ENCODE data around the gene SCARF2.

Gene SCARF2

GRCh38 chr22:20450551-20450906 is 12.9 kb upstream of the SCARF2 start:
- TF ChIP-seq CTCF (conservative IDR thresholded peaks at IDR 0.05; ENCODE audit: low read depth, low read length), result no peak
- DNase-seq (ENCODE audit: low read depth), result no peak
- H3K4me3 ChIP-seq (ENCODE audit: low read depth, low read length), result no peak overlapping the region

GRCh38 chr22:20449819-20450550 is 12.4 kb upstream of the SCARF2 start:
- no peak overlapping the region for H3K4me3 ChIP-seq (ENCODE audit: low read depth, low read length)
- no peak for TF ChIP-seq CTCF (conservative IDR thresholded peaks at IDR 0.05; ENCODE audit: low read depth, low read length)
- DNase-seq (ENCODE audit: low read depth), result no peak

- TF ChIP-seq CTCF (conservative IDR thresholded peaks at IDR 0.05; ENCODE audit: low read depth, low read length), result no peak
- no peak overlapping the region for H3K4me3 ChIP-seq (ENCODE audit: low read depth, low read length)
- DNase-seq (ENCODE audit: low read depth), result no peak
These were observed 11.0 kb upstream of the SCARF2 start for GRCh38 chr22:20448630-20449029.

GRCh38 chr22:20446383-20446970 is 8.9 kb upstream of the SCARF2 start:
- no peak for TF ChIP-seq CTCF (conservative IDR thresholded peaks at IDR 0.05; ENCODE audit: low read depth, low read length)
- H3K4me3 ChIP-seq (ENCODE audit: low read depth, low read length), result no peak overlapping the region
- DNase-seq (ENCODE audit: low read depth), result no peak

- no peak for DNase-seq (ENCODE audit: low read depth)
- TF ChIP-seq CTCF (conservative IDR thresholded peaks at IDR 0.05; ENCODE audit: low read depth, low read length), result no peak
- no peak overlapping the region for H3K4me3 ChIP-seq (ENCODE audit: low read depth, low read length)
These were observed 6.7 kb upstream of the SCARF2 start for GRCh38 chr22:20444325-20444724.

GRCh38 chr22:20442485-20443284 is 5.1 kb upstream of the SCARF2 start:
- TF ChIP-seq CTCF (conservative IDR thresholded peaks at IDR 0.05; ENCODE audit: low read depth, low read length), result no peak
- no peak overlapping the region for H3K4me3 ChIP-seq (ENCODE audit: low read depth, low read length)
- DNase-seq (ENCODE audit: low read depth), result no peak
